IMR-90 (cell line): ENCODE data around the gene RAB34. TPM values are rescaled to one million over a fixed set of nuclear protein-coding genes. Genes with fewer than 3 reads are reported as not detected.

ENCODE experiments used
- ATAC-seq: fragments of 200-7000 bp; cut with Tn5 transposase; 2 replicates; pipeline ENCODE4 v1.9.1; 2020; ENCODE audit warnings: low read depth, mild to moderate bottlenecking, moderate library complexity
- BruUV-seq: library from RNA; stranded (reverse); fragments of 400-500 nt; replicated peaks from 2 replicates; lab custom pipeline; 2021; lab: Mats Ljungman, UMichigan
- CTCF ChIA-PET: fragments of 300-600 bp; formaldehyde crosslinking; extraction: SDS; loops from one replicate; lab custom pipeline; 2021; ENCODE audit warnings: antibody characterized with exemption; lab: Yijun Ruan, JAX
- POLR2A ChIA-PET: fragments of 300-600 bp; sonication (Branson Sonifier 250); formaldehyde crosslinking; loops from one replicate; lab custom pipeline; 2022; ENCODE audit warnings: antibody characterized with exemption; ENCODE audit not compliant: unreplicated experiment; lab: Charles Lee
- DNase-seq: peaks from one replicate; pipeline ENCODE4 v3.0.0; 2013
- H2AFZ ChIP-seq: replicated peaks from 2 replicates; pipeline ENCODE3; 2013; ENCODE audit warnings: low read length, mild to moderate bottlenecking; ENCODE audit not compliant: poor library complexity
- H2AK5ac ChIP-seq: 2 replicates; pipeline ENCODE4 v1.6.1; 2013; ENCODE audit warnings: low read depth, low read length, inconsistent platforms
- H2AK9ac ChIP-seq: replicated peaks from 2 replicates; pipeline ENCODE3; 2013; ENCODE audit warnings: mild to moderate bottlenecking, low read depth, low read length, moderate library complexity; ENCODE audit not compliant: poor library complexity
- H2BK120ac ChIP-seq: 2 replicates; pipeline ENCODE4 v1.6.1; 2013; ENCODE audit warnings: low read depth, low read length, inconsistent platforms
- H2BK15ac ChIP-seq: 3 replicates; pipeline ENCODE4 v1.6.1; 2013; ENCODE audit warnings: low read depth, low read length, inconsistent platforms
- H2BK20ac ChIP-seq: 2 replicates; pipeline ENCODE4 v1.6.1; 2013; ENCODE audit warnings: low read depth, mild to moderate bottlenecking, inconsistent platforms, low read length, moderate library complexity
- H2BK5ac ChIP-seq: 2 replicates; pipeline ENCODE4 v1.6.1; 2013; ENCODE audit warnings: mild to moderate bottlenecking, low read depth, low read length, inconsistent platforms; ENCODE audit not compliant: poor library complexity, severe bottlenecking
- H3K14ac ChIP-seq: replicated peaks from 2 replicates; pipeline ENCODE4 v1.6.1; 2013; ENCODE audit warnings: low read depth, low read length, inconsistent platforms
- H3K18ac ChIP-seq: 2 replicates; pipeline ENCODE4 v1.6.1; 2013; ENCODE audit warnings: low read depth, low read length, control low read depth
- H3K23ac ChIP-seq: 2 replicates; pipeline ENCODE4 v1.6.1; 2013; ENCODE audit warnings: low read depth, low read length, inconsistent platforms
- H3K27ac ChIP-seq: 2 replicates; pipeline ENCODE4 v1.5.1; 2013; ENCODE audit warnings: mild to moderate bottlenecking, control low read depth, low read length; ENCODE audit not compliant: insufficient read depth
- H3K27me3 ChIP-seq: 2 replicates; pipeline ENCODE4 v1.6.1; 2013; ENCODE audit warnings: low read length; ENCODE audit not compliant: control insufficient read depth, insufficient read depth
- H3K36me3 ChIP-seq: 2 replicates; pipeline ENCODE4 v1.6.1; 2013; ENCODE audit warnings: low read length, mixed read lengths; ENCODE audit not compliant: control insufficient read depth, insufficient read depth
- H3K4ac ChIP-seq: 2 replicates; pipeline ENCODE4 v1.6.1; 2013; ENCODE audit warnings: low read depth, low read length, inconsistent platforms
- H3K4me1 ChIP-seq: 2 replicates; pipeline ENCODE4 v1.6.1; 2013; ENCODE audit warnings: low read length, mixed read lengths; ENCODE audit not compliant: control insufficient read depth, insufficient read depth
- H3K4me2 ChIP-seq: 2 replicates; pipeline ENCODE4 v1.6.1; 2013; ENCODE audit warnings: low read depth, mild to moderate bottlenecking, control low read depth, low read length, moderate library complexity
- H3K4me3 ChIP-seq: 2 replicates; pipeline ENCODE4 v1.5.1; 2013; ENCODE audit warnings: low read depth, mild to moderate bottlenecking, control low read depth, low read length, moderate library complexity; ENCODE audit not compliant: insufficient read depth
- H3K56ac ChIP-seq: 2 replicates; pipeline ENCODE4 v1.6.1; 2013; ENCODE audit warnings: low read length, inconsistent platforms; ENCODE audit not compliant: insufficient read depth; ENCODE audit errors: extremely low read depth
- H3K79me1 ChIP-seq, 2 experiments: 2 replicates each; pipeline ENCODE4 v1.6.1; 2013; ENCODE audit warnings: low read length in 2 of 2, inconsistent platforms in 1 of 2, low read depth in 1 of 2
- H3K9ac ChIP-seq: 2 replicates; pipeline ENCODE4 v1.6.1; 2013; ENCODE audit warnings: low read depth, low read length, control low read depth
- H3K9me1 ChIP-seq: 2 replicates; pipeline ENCODE4 v1.6.1; 2013; ENCODE audit warnings: low read length, inconsistent platforms; ENCODE audit not compliant: insufficient read depth
- H3K9me3 ChIP-seq: 2 replicates; pipeline ENCODE4 v1.6.1; 2013; ENCODE audit warnings: low read length; ENCODE audit not compliant: control insufficient read depth, insufficient read depth
- H4K20me1 ChIP-seq: 2 replicates; pipeline ENCODE4 v1.6.1; 2013; ENCODE audit warnings: low read length, inconsistent platforms; ENCODE audit not compliant: insufficient read depth
- H4K5ac ChIP-seq: 2 replicates; pipeline ENCODE4 v1.6.1; 2013; ENCODE audit warnings: mild to moderate bottlenecking, low read depth, low read length, control low read depth
- H4K8ac ChIP-seq, 2 experiments: 2 replicates each; pipeline ENCODE4 v1.6.1; 2013; ENCODE audit warnings: low read depth in 2 of 2, low read length in 2 of 2, control low read depth in 1 of 2, inconsistent platforms in 1 of 2
- H4K91ac ChIP-seq: 2 replicates; pipeline ENCODE4 v1.6.1; 2013; ENCODE audit warnings: low read depth, low read length, inconsistent platforms; ENCODE audit not compliant: insufficient read depth
- CEBPB ChIP-seq: IDR thresholded peaks from 2 replicates; pipeline ENCODE4 v1.6.1; 2012; ENCODE audit warnings: low read depth, low read length, improper control_type of control experiment
- CHD1 ChIP-seq: IDR thresholded peaks from 2 replicates; pipeline ENCODE4 v1.6.1; 2012; ENCODE audit warnings: low read depth, low read length, improper control_type of control experiment
- FOS ChIP-seq: fragments of 150-350 bp; IDR thresholded peaks from 2 replicates; pipeline ENCODE4 v1.6.1; 2016; ENCODE audit warnings: low read depth, low read length
- MAFK ChIP-seq: IDR thresholded peaks from 2 replicates; pipeline ENCODE4 v1.6.1; 2012; ENCODE audit warnings: low read depth, low read length, improper control_type of control experiment
- MAZ ChIP-seq: IDR thresholded peaks from 2 replicates; pipeline ENCODE4 v1.6.1; 2012; ENCODE audit warnings: low read depth, mild to moderate bottlenecking, low read length, improper control_type of control experiment, moderate library complexity, borderline replicate concordance
- MXI1 ChIP-seq: IDR thresholded peaks from 2 replicates; pipeline ENCODE4 v1.6.1; 2012; ENCODE audit warnings: low read depth, mild to moderate bottlenecking, low read length, moderate library complexity, borderline replicate concordance
- NFE2L2 ChIP-seq: fragments of 150-350 bp; IDR thresholded peaks from 2 replicates; pipeline ENCODE4 v1.6.1; 2016; ENCODE audit warnings: low read depth, mild to moderate bottlenecking, low read length
- POLR2A ChIP-seq: IDR thresholded peaks from 2 replicates; pipeline ENCODE4 v1.6.1; 2012; ENCODE audit warnings: mild to moderate bottlenecking, low read depth, low read length
- RAD21 ChIP-seq: IDR thresholded peaks from 2 replicates; pipeline ENCODE4 v1.6.1; 2012; ENCODE audit warnings: low read length, improper control_type of control experiment
- RCOR1 ChIP-seq: IDR thresholded peaks from 2 replicates; pipeline ENCODE4 v1.6.1; 2012; ENCODE audit warnings: mild to moderate bottlenecking, low read length, improper control_type of control experiment; ENCODE audit not compliant: insufficient replicate concordance
- RFX5 ChIP-seq: IDR thresholded peaks from 2 replicates; pipeline ENCODE4 v1.8.0; 2012; ENCODE audit warnings: low read depth, mild to moderate bottlenecking, low read length, moderate library complexity
- SMC3 ChIP-seq: fragments of 150-350 bp; IDR thresholded peaks from 2 replicates; pipeline ENCODE4 v1.6.1; 2016; ENCODE audit warnings: low read depth, mild to moderate bottlenecking, antibody characterized with exemption, low read length, moderate library complexity
- WGBS, 2 experiments: methylation state at CpG; one replicate each; pipeline versions ENCODE4 v1.1.5 to v1.1.7; 2013; ENCODE audit warnings: missing lambda C conversion rate in 2 of 2; ENCODE audit not compliant: insufficient read length in 1 of 2; ENCODE audit errors: extremely low coverage in 2 of 2; 5-methylcytosine and 5-hydroxymethylcytosine counted together
- dilution Hi-C: fragments of 300-500 bp; cut with HindIII; formaldehyde crosslinking; loops from one replicate; pipeline ENCODE4 v1.14.3; 2018; ENCODE audit warnings: low sequenced_read_pairs; ENCODE audit not compliant: unreplicated experiment
- in situ Hi-C: fragments of 300-500 bp; cut with MboI; formaldehyde crosslinking; loops from 3 replicates; pipeline ENCODE4 v1.14.3; 2019; ENCODE audit warnings: low sequenced_read_pairs, inconsistent platforms, mixed read lengths
- intact Hi-C: fragments of 100-400 bp; cut with micrococcal nuclease; formaldehyde crosslinking; loops from 2 replicates; pipeline ENCODE4 v1.10.0; 2022
- polyA plus RNA-seq, 3 experiments: library from polyadenylated mRNA; depleted of rRNA; stranded (reverse); fragments of >200 nt; gene quantifications; 2 replicates each; pipeline ENCODE4 v1.2.3, GENCODE V29; 2012; ENCODE audit warnings: low replicate concordance in 1 of 3
- total RNA-seq: library from RNA; depleted of rRNA; stranded (reverse); fragments of >200 nt; gene quantifications from 2 replicates; pipeline ENCODE4 v1.2.3, GENCODE V29; 2012
- TF ChIP-seq, protein P1 (sequence below): conservative IDR thresholded peaks from 2 replicates; pipeline ENCODE4 v1.5.1; 2012; ENCODE audit warnings: mild to moderate bottlenecking, low read depth, low read length, improper control_type of control experiment
- TF ChIP-seq, protein P2 (sequence below): fragments of 150-350 bp; IDR thresholded peaks from 2 replicates; pipeline ENCODE4 v1.6.1; 2016; ENCODE audit warnings: low read depth, mild to moderate bottlenecking, low read length, moderate library complexity, borderline replicate concordance
- TF ChIP-seq, protein P3 (sequence below): fragments of 150-350 bp; IDR thresholded peaks from 2 replicates; pipeline ENCODE4 v1.6.1; 2017; ENCODE audit warnings: mild to moderate bottlenecking, antibody characterized with exemption, low read length, low read depth

RAB34 gene
- total and polyA plus RNA-seq, 2 of the 4 experiments (the other 2 are of a cell fraction): 351 to 387 TPM

DNA sequence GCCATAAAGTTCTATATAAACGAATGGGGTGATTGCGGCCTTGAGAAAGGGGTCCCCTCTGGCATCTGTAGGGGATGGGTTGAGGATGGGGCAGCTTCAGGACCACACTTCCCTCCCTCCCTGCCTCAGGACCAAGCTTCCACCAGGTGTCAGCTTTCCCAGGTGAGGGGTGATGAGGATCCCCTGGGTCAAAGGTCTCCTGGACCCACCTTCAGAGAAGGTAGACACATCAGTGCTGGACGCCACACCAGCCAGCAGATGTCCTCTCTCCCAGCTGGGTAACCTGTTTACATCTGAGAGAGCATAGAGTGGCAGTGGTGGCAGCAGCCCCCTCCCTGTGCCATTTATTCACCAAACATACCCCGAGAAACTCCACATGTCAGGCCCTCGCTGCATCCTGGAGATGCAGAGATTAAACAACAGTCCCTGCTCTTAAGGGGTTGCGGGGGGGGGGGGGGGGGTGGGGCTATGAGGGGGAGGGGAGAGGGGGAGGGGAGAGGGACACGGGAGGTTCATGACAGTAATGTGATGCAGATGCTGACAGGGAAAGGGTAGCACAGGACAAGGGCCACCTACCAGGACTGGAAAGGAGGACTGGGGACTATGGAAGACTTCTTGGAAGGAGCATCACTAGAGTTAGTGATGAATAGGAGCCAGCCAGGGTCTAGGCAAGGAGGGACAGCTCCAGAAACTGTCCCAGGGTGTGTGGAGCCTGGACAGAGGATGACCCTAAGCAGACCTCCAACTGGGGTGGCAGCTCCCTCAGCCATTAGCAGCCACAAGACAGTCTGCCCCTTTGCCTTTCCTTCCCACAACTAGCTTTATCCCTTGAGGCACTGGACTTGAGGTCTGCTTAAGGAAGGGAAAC, 11.0 kb downstream of the RAB34 start:
- in situ Hi-C loops: no loop called here

More for the DNA sequence above, 11.0 kb downstream of the RAB34 start:
- no peak overlapping the region for H2AK5ac ChIP-seq
- H3K14ac ChIP-seq: no peak overlapping the region
- H2BK5ac ChIP-seq: no peak overlapping the region
- no peak overlapping the region for H4K8ac ChIP-seq
- H3K4ac ChIP-seq: no peak overlapping the region
- peaks cover 6 to 12% of the 10 kb centered on the region in 2 experiments; a peak in 3 of 4 replicates for H3K79me1 ChIP-seq
- H4K20me1 ChIP-seq: no peaks in the 10 kb centered on the region
- no peaks in the 10 kb centered on the region for H3K9me3 ChIP-seq
- WGBS, 2 experiments: 100% methylated on average over 1 of the region's 7 CpGs; no CpG with 5 or more reads in 1 of the 2 experiments
- peaks cover 41% of the 10 kb centered on the region for H3K36me3 ChIP-seq
- peaks cover 8% of the 10 kb centered on the region for H3K9me1 ChIP-seq
- H3K4me2 ChIP-seq: no peak overlapping the region
- H2AFZ ChIP-seq: no peak overlapping the region
- no peak overlapping the region for H2BK15ac ChIP-seq
- no peak overlapping the region for H3K18ac ChIP-seq
- H3K56ac ChIP-seq: no peak overlapping the region
- POLR2A ChIA-PET: no interaction called here
- TF ChIP-seq MXI1: no peak
- TF ChIP-seq POLR2A: no peak
- no peak for TF ChIP-seq RFX5
- no peak for TF ChIP-seq MAZ
- TF ChIP-seq NFE2L2: no peak
- TF ChIP-seq, protein P1, sequence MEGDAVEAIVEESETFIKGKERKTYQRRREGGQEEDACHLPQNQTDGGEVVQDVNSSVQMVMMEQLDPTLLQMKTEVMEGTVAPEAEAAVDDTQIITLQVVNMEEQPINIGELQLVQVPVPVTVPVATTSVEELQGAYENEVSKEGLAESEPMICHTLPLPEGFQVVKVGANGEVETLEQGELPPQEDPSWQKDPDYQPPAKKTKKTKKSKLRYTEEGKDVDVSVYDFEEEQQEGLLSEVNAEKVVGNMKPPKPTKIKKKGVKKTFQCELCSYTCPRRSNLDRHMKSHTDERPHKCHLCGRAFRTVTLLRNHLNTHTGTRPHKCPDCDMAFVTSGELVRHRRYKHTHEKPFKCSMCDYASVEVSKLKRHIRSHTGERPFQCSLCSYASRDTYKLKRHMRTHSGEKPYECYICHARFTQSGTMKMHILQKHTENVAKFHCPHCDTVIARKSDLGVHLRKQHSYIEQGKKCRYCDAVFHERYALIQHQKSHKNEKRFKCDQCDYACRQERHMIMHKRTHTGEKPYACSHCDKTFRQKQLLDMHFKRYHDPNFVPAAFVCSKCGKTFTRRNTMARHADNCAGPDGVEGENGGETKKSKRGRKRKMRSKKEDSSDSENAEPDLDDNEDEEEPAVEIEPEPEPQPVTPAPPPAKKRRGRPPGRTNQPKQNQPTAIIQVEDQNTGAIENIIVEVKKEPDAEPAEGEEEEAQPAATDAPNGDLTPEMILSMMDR: no peak
- no peak for TF ChIP-seq RAD21
- no peak for TF ChIP-seq MAFK
- no peak for TF ChIP-seq FOS
- TF ChIP-seq, protein P2, sequence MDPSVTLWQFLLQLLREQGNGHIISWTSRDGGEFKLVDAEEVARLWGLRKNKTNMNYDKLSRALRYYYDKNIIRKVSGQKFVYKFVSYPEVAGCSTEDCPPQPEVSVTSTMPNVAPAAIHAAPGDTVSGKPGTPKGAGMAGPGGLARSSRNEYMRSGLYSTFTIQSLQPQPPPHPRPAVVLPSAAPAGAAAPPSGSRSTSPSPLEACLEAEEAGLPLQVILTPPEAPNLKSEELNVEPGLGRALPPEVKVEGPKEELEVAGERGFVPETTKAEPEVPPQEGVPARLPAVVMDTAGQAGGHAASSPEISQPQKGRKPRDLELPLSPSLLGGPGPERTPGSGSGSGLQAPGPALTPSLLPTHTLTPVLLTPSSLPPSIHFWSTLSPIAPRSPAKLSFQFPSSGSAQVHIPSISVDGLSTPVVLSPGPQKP: no peak
- TF ChIP-seq CHD1: no peak
- TF ChIP-seq CEBPB: no peak
- no peak for TF ChIP-seq RCOR1
- TF ChIP-seq SMC3: no peak
- TF ChIP-seq, protein P3, sequence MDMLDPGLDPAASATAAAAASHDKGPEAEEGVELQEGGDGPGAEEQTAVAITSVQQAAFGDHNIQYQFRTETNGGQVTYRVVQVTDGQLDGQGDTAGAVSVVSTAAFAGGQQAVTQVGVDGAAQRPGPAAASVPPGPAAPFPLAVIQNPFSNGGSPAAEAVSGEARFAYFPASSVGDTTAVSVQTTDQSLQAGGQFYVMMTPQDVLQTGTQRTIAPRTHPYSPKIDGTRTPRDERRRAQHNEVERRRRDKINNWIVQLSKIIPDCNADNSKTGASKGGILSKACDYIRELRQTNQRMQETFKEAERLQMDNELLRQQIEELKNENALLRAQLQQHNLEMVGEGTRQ: no peak
- intact Hi-C loops (no loop called here), dilution Hi-C loops (no loop called here)
- H4K91ac ChIP-seq: no peak overlapping the region
- no peak overlapping the region for H3K23ac ChIP-seq
- no peak overlapping the region for H3K9ac ChIP-seq
- no peak overlapping the region for H2BK20ac ChIP-seq
- no peak overlapping the region for H2BK120ac ChIP-seq
- no peak overlapping the region for H4K5ac ChIP-seq
- CTCF ChIA-PET: no interaction called here
- BruUV-seq: no TSS peak
- ATAC-seq (no peak), DNase-seq (no peak)
- H3K27ac ChIP-seq: no peak overlapping the region
- no peak overlapping the region for H3K4me3 ChIP-seq
- no peaks in the 10 kb centered on the region for H3K27me3 ChIP-seq
- peaks cover 3% of the 10 kb centered on the region for H3K4me1 ChIP-seq
- no peak overlapping the region for H2AK9ac ChIP-seq
